SK-N-SH treated with all-trans-retinoic acid at 6 μM for 48 hours (cell line): ENCODE results near the gene AIMP2.

ENCODE experiments used
- ZC3H10 ChIP-seq: fragments of 250-450 bp; sonication (Bioruptor Pico); IDR thresholded peaks from 2 replicates; pipeline ENCODE4 v1.5.1; 2021; ENCODE audit warnings: mild to moderate bottlenecking, moderate library complexity
- ZNF565 ChIP-seq: fragments of 450-650 bp; formaldehyde crosslinking; conservative IDR thresholded peaks from 2 replicates; pipeline ENCODE4 v1.5.0; 2020; ENCODE audit warnings: low read depth, mild to moderate bottlenecking, moderate library complexity
- ZNF70 ChIP-seq: fragments of 450-650 bp; formaldehyde crosslinking; IDR thresholded peaks from 2 replicates; pipeline ENCODE4 v1.5.0; 2020; ENCODE audit warnings: mild to moderate bottlenecking, moderate library complexity
- TF ChIP-seq, protein P1 (sequence below): fragments of 250-450 bp; sonication (Bioruptor Pico); IDR thresholded peaks from 2 replicates; pipeline ENCODE4 v1.5.1; 2020; ENCODE audit warnings: low read depth, mild to moderate bottlenecking, moderate library complexity
- TF ChIP-seq, protein P2 (sequence below): fragments of 250-450 bp; sonication (Bioruptor Pico); IDR thresholded peaks from 2 replicates; pipeline ENCODE4 v1.5.1; 2021; ENCODE audit warnings: mild to moderate bottlenecking, moderate library complexity
- TF ChIP-seq, protein P3 (sequence below): fragments of 250-450 bp; sonication (Bioruptor Pico); IDR thresholded peaks from 2 replicates; pipeline ENCODE4 v1.8.0; 2020; ENCODE audit warnings: mild to moderate bottlenecking, moderate library complexity, borderline replicate concordance

DNA sequence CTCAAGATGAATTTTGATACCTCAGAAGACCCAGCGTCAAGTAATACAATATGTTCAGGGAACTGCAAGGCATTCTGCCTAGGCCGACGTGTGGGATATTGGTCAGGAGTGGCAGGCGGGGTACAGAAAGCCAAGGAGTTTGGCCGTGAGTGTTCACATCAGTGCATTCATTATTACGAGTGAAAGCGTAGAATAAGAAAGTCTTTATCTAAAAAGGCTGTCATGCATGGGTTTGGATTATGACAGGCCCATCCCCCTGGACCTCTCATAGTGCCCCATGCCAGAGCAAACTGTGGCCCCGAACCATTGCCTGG, 7.5 kb downstream of the AIMP2 start:
- TF ChIP-seq ZNF565 (CRISPR knock-in tag) (no peak), ZNF70 (CRISPR knock-in tag) (no peak), ZC3H10 (CRISPR knock-in tag) (no peak)
- TF ChIP-seq, protein P1, sequence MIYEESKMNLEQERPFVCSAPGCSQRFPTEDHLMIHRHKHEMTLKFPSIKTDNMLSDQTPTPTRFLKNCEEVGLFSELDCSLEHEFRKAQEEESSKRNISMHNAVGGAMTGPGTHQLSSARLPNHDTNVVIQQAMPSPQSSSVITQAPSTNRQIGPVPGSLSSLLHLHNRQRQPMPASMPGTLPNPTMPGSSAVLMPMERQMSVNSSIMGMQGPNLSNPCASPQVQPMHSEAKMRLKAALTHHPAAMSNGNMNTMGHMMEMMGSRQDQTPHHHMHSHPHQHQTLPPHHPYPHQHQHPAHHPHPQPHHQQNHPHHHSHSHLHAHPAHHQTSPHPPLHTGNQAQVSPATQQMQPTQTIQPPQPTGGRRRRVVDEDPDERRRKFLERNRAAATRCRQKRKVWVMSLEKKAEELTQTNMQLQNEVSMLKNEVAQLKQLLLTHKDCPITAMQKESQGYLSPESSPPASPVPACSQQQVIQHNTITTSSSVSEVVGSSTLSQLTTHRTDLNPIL (CRISPR knock-in tag): no peak
- TF ChIP-seq, protein P2, sequence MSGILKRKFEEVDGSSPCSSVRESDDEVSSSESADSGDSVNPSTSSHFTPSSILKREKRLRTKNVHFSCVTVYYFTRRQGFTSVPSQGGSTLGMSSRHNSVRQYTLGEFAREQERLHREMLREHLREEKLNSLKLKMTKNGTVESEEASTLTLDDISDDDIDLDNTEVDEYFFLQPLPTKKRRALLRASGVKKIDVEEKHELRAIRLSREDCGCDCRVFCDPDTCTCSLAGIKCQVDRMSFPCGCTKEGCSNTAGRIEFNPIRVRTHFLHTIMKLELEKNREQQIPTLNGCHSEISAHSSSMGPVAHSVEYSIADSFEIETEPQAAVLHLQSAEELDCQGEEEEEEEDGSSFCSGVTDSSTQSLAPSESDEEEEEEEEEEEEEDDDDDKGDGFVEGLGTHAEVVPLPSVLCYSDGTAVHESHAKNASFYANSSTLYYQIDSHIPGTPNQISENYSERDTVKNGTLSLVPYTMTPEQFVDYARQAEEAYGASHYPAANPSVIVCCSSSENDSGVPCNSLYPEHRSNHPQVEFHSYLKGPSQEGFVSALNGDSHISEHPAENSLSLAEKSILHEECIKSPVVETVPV (CRISPR knock-in tag): no peak
- TF ChIP-seq, protein P3, sequence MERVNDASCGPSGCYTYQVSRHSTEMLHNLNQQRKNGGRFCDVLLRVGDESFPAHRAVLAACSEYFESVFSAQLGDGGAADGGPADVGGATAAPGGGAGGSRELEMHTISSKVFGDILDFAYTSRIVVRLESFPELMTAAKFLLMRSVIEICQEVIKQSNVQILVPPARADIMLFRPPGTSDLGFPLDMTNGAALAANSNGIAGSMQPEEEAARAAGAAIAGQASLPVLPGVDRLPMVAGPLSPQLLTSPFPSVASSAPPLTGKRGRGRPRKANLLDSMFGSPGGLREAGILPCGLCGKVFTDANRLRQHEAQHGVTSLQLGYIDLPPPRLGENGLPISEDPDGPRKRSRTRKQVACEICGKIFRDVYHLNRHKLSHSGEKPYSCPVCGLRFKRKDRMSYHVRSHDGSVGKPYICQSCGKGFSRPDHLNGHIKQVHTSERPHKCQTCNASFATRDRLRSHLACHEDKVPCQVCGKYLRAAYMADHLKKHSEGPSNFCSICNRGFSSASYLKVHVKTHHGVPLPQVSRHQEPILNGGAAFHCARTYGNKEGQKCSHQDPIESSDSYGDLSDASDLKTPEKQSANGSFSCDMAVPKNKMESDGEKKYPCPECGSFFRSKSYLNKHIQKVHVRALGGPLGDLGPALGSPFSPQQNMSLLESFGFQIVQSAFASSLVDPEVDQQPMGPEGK: no peak
